K562 (cell line): ENCODE measurements around the gene HCRT. TPM values are rescaled to one million over a fixed set of nuclear protein-coding genes. Genes with fewer than 3 reads are reported as not detected.

Experiments used
- ATF6 ChIP-seq: sonication (generic); formaldehyde crosslinking; IDR thresholded peaks from 2 replicates; pipeline ENCODE4 v1.4.0; 2020; ENCODE audit warnings: mild to moderate bottlenecking, missing genetic modification reagents
- CHD7 ChIP-seq: fragments of 200-600 bp; sonication (generic); IDR thresholded peaks from one replicate; pipeline ENCODE4 v1.6.1; 2012; ENCODE audit warnings: mild to moderate bottlenecking, low read depth, low read length, inconsistent platforms
- GTF2A2 ChIP-seq: IDR thresholded peaks from 2 replicates; pipeline ENCODE4 v1.6.1; 2016; ENCODE audit warnings: mild to moderate bottlenecking, missing genetic modification characterization, missing compliant biosample characterization
- L3MBTL2 ChIP-seq: fragments of 450-650 bp; IDR thresholded peaks from 2 replicates; pipeline ENCODE4 v1.6.1; 2016; ENCODE audit warnings: mild to moderate bottlenecking, moderate library complexity
- ZBTB2 ChIP-seq: fragments of 450-650 bp; IDR thresholded peaks from 2 replicates; pipeline ENCODE4 v1.6.1; 2016; ENCODE audit warnings: antibody characterized with exemption
- ZNF780A ChIP-seq: fragments of 250-450 bp; sonication (Bioruptor Pico); IDR thresholded peaks from 2 replicates; pipeline ENCODE4 v1.5.0; 2021; ENCODE audit warnings: mild to moderate bottlenecking
- polyA plus RNA-seq, 8 experiments: library from polyadenylated mRNA; depleted of rRNA in 4 of 8; stranded (reverse) in 5 of 8; unstranded in 3 of 8; fragments of >200 nt; fragmentation: Nextera tagmentation in 2 of 8; fragmentation: Illumina TruSeq in 1 of 8; extraction: Ambion mirVana in 2 of 8; extraction: Trizol in 1 of 8; gene quantifications; 2 replicates each; pipeline versions ENCODE4 v1.2.1 to v1.2.3, GENCODE V29; 2011 to 2014; ENCODE audit warnings: inconsistent platforms in 1 of 8, missing spikeins in 1 of 8
- total RNA-seq, 7 experiments: library from RNA; depleted of rRNA in 6 of 7; stranded (reverse); fragments of >200 nt in 6 of 7; fragmentation: Illumina TruSeq in 2 of 7; extraction: Trizol in 2 of 7; gene quantifications; 2 replicates each; pipeline versions ENCODE4 v1.2.1 to v1.2.3, GENCODE V29; 2011 to 2021; ENCODE audit warnings: low replicate concordance in 1 of 7
- TF ChIP-seq, protein P1 (sequence below): fragments of 250-450 bp; sonication (Bioruptor Pico); IDR thresholded peaks from 2 replicates; pipeline ENCODE4 v1.9.0; 2021; ENCODE audit warnings: mild to moderate bottlenecking, inconsistent platforms

Gene HCRT
- total and polyA plus RNA-seq, 9 of the 15 experiments (the other 6 are each of a cell fraction or from before 2014, with no cell fraction given), result not detected

DNA sequence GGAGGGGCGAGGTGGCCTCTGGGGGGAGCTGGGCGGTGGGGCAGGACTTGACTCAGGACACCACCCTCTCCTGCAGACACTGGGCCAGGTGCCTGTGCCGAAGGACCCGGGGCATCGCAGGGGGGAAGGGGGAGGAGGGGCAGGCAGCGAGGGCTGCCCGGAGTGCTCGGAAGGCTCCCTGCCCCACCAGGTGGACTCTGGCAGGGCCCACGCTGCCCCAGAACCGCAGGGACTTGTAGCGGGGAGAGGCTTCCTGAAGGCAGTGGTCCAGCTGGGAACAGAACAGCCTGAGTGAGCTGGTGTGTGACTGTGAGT, 4.4 kb upstream of the HCRT start (continued):
- TF ChIP-seq GTF2A2 (tag) (no peak), ZNF780A (CRISPR knock-in tag) (no peak), ATF6 (CRISPR knock-in tag) (no peak), ZBTB2 (no peak), CHD7 (no peak), L3MBTL2 (no peak)
- TF ChIP-seq, protein P1, sequence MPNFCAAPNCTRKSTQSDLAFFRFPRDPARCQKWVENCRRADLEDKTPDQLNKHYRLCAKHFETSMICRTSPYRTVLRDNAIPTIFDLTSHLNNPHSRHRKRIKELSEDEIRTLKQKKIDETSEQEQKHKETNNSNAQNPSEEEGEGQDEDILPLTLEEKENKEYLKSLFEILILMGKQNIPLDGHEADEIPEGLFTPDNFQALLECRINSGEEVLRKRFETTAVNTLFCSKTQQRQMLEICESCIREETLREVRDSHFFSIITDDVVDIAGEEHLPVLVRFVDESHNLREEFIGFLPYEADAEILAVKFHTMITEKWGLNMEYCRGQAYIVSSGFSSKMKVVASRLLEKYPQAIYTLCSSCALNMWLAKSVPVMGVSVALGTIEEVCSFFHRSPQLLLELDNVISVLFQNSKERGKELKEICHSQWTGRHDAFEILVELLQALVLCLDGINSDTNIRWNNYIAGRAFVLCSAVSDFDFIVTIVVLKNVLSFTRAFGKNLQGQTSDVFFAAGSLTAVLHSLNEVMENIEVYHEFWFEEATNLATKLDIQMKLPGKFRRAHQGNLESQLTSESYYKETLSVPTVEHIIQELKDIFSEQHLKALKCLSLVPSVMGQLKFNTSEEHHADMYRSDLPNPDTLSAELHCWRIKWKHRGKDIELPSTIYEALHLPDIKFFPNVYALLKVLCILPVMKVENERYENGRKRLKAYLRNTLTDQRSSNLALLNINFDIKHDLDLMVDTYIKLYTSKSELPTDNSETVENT (CRISPR knock-in tag), result no peak
